GM23338 (cell line): ENCODE results near the gene ALG14.

ENCODE experiments used
- CREB1 ChIP-seq: fragments of 250-450 bp; sonication (Bioruptor Pico); IDR thresholded peaks from 2 replicates; pipeline ENCODE4 v1.5.0; 2020; ENCODE audit warnings: low read depth, mild to moderate bottlenecking, moderate library complexity
- EZH2 ChIP-seq: fragments of 200-600 bp; sonication (generic); IDR thresholded peaks from one replicate; pipeline ENCODE4 v1.8.0; 2017; ENCODE audit warnings: antibody characterized with exemption, mild to moderate bottlenecking, low read depth; ENCODE audit not compliant: unreplicated experiment
- EZH2phosphoT487 ChIP-seq: fragments of 200-600 bp; sonication (generic); IDR thresholded peaks from one replicate; pipeline ENCODE4 v1.8.1; 2018; ENCODE audit warnings: antibody characterized with exemption; ENCODE audit not compliant: unreplicated experiment
- JUNB ChIP-seq: IDR thresholded peaks from one replicate; pipeline ENCODE4 v1.6.1; 2016; ENCODE audit warnings: antibody characterized with exemption; ENCODE audit not compliant: unreplicated experiment
- POLR2AphosphoS5 ChIP-seq: IDR thresholded peaks from 2 replicates; pipeline ENCODE4 v1.6.1; 2016; ENCODE audit warnings: antibody characterized with exemption, low read depth
- STAT1 ChIP-seq: IDR thresholded peaks from one replicate; pipeline ENCODE4 v1.6.1; 2016; ENCODE audit warnings: antibody characterized with exemption; ENCODE audit not compliant: unreplicated experiment
- ZNF114 ChIP-seq: fragments of 250-450 bp; sonication (Bioruptor Pico); IDR thresholded peaks from 2 replicates; pipeline ENCODE4 v1.5.0; 2020; ENCODE audit warnings: mild to moderate bottlenecking, moderate library complexity
- ZNF331 ChIP-seq: fragments of 250-450 bp; sonication (Bioruptor Pico); IDR thresholded peaks from 2 replicates; pipeline ENCODE4 v1.5.0; 2020; ENCODE audit warnings: low read depth, mild to moderate bottlenecking, moderate library complexity
- TF ChIP-seq, protein P1 (sequence below), 2 experiments: fragments of 200-600 bp in 1 of 2; sonication (generic) in 1 of 2; conservative IDR thresholded peaks; 2 replicates each; pipeline versions ENCODE4 v1.5.1 to v1.6.1; 2016 to 2017; ENCODE audit warnings: antibody characterized with exemption in 2 of 2, low read depth in 2 of 2, mild to moderate bottlenecking in 2 of 2, moderate library complexity in 1 of 2
- TF ChIP-seq, protein P2 (sequence below): IDR thresholded peaks from 2 replicates; pipeline ENCODE4 v1.6.1; 2016; ENCODE audit warnings: antibody characterized with exemption
- TF ChIP-seq, protein P3 (sequence below): IDR thresholded peaks from one replicate; pipeline ENCODE4 v1.6.1; 2018; ENCODE audit warnings: antibody characterized with exemption; ENCODE audit not compliant: unreplicated experiment
- TF ChIP-seq, protein P4 (sequence below): fragments of 250-450 bp; sonication (Bioruptor Pico); IDR thresholded peaks from 2 replicates; pipeline ENCODE4 v1.5.0; 2020; ENCODE audit warnings: mild to moderate bottlenecking, moderate library complexity

DNA sequence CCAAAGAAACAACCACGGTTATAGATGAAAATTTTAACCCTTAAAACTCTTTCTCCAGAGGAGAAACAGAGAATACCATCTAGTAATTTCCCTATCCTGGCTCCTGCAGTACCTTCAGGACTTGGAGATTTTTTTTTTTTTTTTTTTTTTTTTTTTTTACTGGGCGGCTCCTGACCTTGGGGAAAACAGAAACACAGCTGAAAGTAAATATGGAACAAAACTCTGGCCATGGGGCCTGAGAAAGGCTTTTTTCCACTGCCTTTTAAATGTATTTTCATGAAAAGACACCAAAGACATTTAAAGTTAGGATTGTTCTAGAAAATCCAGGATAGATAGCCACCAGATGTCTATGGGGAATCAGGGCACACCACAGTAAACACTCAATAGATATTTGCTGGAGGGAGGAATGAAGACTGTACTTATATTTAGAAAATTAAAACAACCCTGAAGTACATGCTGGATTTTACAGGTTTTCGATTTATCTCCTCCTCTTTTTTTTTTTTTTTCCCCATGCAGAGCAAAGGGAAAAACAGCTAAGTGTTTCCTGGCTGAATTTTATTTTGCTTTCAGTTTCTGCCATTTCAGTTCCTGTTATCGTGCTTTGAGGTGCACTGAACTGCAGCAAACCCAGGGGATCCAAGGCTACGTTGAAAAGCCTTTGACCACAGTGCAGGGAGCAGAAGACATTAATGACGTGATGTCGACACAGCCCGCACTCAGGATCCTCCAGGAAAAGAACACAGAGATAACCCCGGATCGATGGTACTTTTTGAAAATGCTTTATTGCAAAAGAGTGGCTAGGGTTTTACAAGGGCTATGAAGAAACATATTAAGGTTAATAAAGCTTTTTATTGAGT, 110.1 kb downstream of the ALG14 start:
- TF ChIP-seq, protein P1, sequence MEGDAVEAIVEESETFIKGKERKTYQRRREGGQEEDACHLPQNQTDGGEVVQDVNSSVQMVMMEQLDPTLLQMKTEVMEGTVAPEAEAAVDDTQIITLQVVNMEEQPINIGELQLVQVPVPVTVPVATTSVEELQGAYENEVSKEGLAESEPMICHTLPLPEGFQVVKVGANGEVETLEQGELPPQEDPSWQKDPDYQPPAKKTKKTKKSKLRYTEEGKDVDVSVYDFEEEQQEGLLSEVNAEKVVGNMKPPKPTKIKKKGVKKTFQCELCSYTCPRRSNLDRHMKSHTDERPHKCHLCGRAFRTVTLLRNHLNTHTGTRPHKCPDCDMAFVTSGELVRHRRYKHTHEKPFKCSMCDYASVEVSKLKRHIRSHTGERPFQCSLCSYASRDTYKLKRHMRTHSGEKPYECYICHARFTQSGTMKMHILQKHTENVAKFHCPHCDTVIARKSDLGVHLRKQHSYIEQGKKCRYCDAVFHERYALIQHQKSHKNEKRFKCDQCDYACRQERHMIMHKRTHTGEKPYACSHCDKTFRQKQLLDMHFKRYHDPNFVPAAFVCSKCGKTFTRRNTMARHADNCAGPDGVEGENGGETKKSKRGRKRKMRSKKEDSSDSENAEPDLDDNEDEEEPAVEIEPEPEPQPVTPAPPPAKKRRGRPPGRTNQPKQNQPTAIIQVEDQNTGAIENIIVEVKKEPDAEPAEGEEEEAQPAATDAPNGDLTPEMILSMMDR (conservative IDR thresholded peaks at IDR 0.05; ENCODE audit: low read depth in 2 of 2) = no peak
- no peak for TF ChIP-seq EZH2
- TF ChIP-seq, protein P2, sequence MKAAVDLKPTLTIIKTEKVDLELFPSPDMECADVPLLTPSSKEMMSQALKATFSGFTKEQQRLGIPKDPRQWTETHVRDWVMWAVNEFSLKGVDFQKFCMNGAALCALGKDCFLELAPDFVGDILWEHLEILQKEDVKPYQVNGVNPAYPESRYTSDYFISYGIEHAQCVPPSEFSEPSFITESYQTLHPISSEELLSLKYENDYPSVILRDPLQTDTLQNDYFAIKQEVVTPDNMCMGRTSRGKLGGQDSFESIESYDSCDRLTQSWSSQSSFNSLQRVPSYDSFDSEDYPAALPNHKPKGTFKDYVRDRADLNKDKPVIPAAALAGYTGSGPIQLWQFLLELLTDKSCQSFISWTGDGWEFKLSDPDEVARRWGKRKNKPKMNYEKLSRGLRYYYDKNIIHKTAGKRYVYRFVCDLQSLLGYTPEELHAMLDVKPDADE = no peak
- TF ChIP-seq, protein P3, sequence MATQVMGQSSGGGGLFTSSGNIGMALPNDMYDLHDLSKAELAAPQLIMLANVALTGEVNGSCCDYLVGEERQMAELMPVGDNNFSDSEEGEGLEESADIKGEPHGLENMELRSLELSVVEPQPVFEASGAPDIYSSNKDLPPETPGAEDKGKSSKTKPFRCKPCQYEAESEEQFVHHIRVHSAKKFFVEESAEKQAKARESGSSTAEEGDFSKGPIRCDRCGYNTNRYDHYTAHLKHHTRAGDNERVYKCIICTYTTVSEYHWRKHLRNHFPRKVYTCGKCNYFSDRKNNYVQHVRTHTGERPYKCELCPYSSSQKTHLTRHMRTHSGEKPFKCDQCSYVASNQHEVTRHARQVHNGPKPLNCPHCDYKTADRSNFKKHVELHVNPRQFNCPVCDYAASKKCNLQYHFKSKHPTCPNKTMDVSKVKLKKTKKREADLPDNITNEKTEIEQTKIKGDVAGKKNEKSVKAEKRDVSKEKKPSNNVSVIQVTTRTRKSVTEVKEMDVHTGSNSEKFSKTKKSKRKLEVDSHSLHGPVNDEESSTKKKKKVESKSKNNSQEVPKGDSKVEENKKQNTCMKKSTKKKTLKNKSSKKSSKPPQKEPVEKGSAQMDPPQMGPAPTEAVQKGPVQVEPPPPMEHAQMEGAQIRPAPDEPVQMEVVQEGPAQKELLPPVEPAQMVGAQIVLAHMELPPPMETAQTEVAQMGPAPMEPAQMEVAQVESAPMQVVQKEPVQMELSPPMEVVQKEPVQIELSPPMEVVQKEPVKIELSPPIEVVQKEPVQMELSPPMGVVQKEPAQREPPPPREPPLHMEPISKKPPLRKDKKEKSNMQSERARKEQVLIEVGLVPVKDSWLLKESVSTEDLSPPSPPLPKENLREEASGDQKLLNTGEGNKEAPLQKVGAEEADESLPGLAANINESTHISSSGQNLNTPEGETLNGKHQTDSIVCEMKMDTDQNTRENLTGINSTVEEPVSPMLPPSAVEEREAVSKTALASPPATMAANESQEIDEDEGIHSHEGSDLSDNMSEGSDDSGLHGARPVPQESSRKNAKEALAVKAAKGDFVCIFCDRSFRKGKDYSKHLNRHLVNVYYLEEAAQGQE = no peak
- no peak for TF ChIP-seq POLR2AphosphoS5
- TF ChIP-seq ZNF114 (CRISPR knock-in tag) = no peak
- no peak for TF ChIP-seq EZH2phosphoT487
- TF ChIP-seq ZNF331 (CRISPR knock-in tag) = no peak
- TF ChIP-seq, protein P4, sequence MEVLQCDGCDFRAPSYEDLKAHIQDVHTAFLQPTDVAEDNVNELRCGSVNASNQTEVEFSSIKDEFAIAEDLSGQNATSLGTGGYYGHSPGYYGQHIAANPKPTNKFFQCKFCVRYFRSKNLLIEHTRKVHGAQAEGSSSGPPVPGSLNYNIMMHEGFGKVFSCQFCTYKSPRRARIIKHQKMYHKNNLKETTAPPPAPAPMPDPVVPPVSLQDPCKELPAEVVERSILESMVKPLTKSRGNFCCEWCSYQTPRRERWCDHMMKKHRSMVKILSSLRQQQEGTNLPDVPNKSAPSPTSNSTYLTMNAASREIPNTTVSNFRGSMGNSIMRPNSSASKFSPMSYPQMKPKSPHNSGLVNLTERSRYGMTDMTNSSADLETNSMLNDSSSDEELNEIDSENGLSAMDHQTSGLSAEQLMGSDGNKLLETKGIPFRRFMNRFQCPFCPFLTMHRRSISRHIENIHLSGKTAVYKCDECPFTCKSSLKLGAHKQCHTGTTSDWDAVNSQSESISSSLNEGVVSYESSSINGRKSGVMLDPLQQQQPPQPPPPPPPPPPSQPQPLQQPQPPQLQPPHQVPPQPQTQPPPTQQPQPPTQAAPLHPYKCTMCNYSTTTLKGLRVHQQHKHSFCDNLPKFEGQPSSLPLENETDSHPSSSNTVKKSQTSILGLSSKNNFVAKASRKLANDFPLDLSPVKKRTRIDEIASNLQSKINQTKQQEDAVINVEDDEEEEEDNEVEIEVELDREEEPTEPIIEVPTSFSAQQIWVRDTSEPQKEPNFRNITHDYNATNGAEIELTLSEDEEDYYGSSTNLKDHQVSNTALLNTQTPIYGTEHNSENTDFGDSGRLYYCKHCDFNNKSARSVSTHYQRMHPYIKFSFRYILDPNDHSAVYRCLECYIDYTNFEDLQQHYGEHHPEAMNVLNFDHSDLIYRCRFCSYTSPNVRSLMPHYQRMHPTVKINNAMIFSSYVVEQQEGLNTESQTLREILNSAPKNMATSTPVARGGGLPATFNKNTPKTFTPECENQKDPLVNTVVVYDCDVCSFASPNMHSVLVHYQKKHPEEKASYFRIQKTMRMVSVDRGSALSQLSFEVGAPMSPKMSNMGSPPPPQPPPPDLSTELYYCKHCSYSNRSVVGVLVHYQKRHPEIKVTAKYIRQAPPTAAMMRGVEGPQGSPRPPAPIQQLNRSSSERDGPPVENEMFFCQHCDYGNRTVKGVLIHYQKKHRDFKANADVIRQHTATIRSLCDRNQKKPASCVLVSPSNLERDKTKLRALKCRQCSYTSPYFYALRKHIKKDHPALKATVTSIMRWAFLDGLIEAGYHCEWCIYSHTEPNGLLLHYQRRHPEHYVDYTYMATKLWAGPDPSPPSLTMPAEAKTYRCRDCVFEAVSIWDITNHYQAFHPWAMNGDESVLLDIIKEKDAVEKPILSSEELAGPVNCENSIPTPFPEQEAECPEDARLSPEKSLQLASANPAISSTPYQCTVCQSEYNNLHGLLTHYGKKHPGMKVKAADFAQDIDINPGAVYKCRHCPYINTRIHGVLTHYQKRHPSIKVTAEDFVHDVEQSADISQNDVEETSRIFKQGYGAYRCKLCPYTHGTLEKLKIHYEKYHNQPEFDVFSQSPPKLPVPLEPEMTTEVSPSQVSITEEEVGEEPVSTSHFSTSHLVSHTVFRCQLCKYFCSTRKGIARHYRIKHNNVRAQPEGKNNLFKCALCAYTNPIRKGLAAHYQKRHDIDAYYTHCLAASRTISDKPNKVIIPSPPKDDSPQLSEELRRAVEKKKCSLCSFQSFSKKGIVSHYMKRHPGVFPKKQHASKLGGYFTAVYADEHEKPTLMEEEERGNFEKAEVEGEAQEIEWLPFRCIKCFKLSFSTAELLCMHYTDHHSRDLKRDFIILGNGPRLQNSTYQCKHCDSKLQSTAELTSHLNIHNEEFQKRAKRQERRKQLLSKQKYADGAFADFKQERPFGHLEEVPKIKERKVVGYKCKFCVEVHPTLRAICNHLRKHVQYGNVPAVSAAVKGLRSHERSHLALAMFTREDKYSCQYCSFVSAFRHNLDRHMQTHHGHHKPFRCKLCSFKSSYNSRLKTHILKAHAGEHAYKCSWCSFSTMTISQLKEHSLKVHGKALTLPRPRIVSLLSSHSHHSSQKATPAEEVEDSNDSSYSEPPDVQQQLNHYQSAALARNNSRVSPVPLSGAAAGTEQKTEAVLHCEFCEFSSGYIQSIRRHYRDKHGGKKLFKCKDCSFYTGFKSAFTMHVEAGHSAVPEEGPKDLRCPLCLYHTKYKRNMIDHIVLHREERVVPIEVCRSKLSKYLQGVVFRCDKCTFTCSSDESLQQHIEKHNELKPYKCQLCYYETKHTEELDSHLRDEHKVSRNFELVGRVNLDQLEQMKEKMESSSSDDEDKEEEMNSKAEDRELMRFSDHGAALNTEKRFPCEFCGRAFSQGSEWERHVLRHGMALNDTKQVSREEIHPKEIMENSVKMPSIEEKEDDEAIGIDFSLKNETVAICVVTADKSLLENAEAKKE (CRISPR knock-in tag) = no peak
- no peak for TF ChIP-seq CREB1
- TF ChIP-seq STAT1 = no peak
- TF ChIP-seq JUNB = no peak
